GM19023 (cell line): ENCODE measurements around the gene FER.
"Not testable (repeated sequence)": the region's sequence is repeated elsewhere in the genome, so short reads cannot be mapped to it uniquely, and the experiment has no call there.

Source experiments
- ATAC-seq: cut with Tn5 transposase; IDR thresholded peaks from one replicate; pipeline ENCODE4 v1.9.1; 2021; ENCODE audit warnings: mild to moderate bottlenecking, moderate library complexity; ENCODE audit not compliant: unreplicated experiment

The FER gene

GRCh38 chr5:108797396-108797795 is 49.7 kb downstream of the FER start:
- ATAC-seq: no peak

GRCh38 chr5:108797986-108798385 is 50.3 kb downstream of the FER start:
- no peak for ATAC-seq

- no peak for ATAC-seq
These were observed 51.0 kb downstream of the FER start for GRCh38 chr5:108798513-108799265.

- no peak for ATAC-seq
These were observed 53.6 kb downstream of the FER start for GRCh38 chr5:108801301-108801700.

- no peak for ATAC-seq
These were observed 54.1 kb downstream of the FER start for GRCh38 chr5:108801776-108802175.

GRCh38 chr5:108810717-108811116 is 63.0 kb downstream of the FER start:
- ATAC-seq: no peak

GRCh38 chr5:108813673-108814072 is 66.0 kb downstream of the FER start:
- ATAC-seq: no peak

- no peak for ATAC-seq
These were observed 66.9 kb downstream of the FER start for GRCh38 chr5:108814551-108814950.

GRCh38 chr5:108818613-108819272 is 71.0 kb downstream of the FER start:
- ATAC-seq: peak; percentile 90

- no peak for ATAC-seq
These were observed 73.3 kb downstream of the FER start for GRCh38 chr5:108820983-108821382.

GRCh38 chr5:108822211-108822947 is 74.7 kb downstream of the FER start:
- ATAC-seq: no peak

GRCh38 chr5:108827131-108827530 is 79.4 kb downstream of the FER start:
- no peak for ATAC-seq

GRCh38 chr5:108830705-108831276 is 83.1 kb downstream of the FER start:
- no peak for ATAC-seq

GRCh38 chr5:108836492-108836891 is 88.8 kb downstream of the FER start:
- ATAC-seq: no peak

- not testable (repeated sequence) for ATAC-seq
These were observed 94.7 kb downstream of the FER start for GRCh38 chr5:108842260-108842941.

GRCh38 chr5:108851129-108851528 is 103.4 kb downstream of the FER start:
- ATAC-seq: not testable (repeated sequence)

GRCh38 chr5:108857905-108858304 is 110.2 kb downstream of the FER start:
- ATAC-seq: no peak

GRCh38 chr5:108858959-108859358 is 111.3 kb downstream of the FER start:
- ATAC-seq: peak; percentile 95

GRCh38 chr5:108862211-108862610 is 114.5 kb downstream of the FER start:
- no peak for ATAC-seq

GRCh38 chr5:108866097-108866496 is 118.4 kb downstream of the FER start:
- ATAC-seq: not testable (repeated sequence)

- ATAC-seq: no peak
These were observed 120.0 kb downstream of the FER start for GRCh38 chr5:108867656-108868055.
